Prostate gland (tissue), 2 donors: ENCODE measurements around the gene CDCA3. TPM values are rescaled to one million over a fixed set of nuclear protein-coding genes. Genes with fewer than 3 reads are reported as not detected.
"Not testable (repeated sequence)": the region's sequence is repeated elsewhere in the genome, so short reads cannot be mapped to it uniquely, and the experiment has no call there.

Source experiments
- DNase-seq: peaks from one replicate; pipeline ENCODE4 v3.0.0-alpha.2; 2019; ENCODE audit warnings: low spot score
- H3K27ac ChIP-seq, 2 donors: fragments of 200-600 bp; sonication (generic); 2 replicates each; pipeline ENCODE4 v1.5.1; 2017 to 2019
- H3K27me3 ChIP-seq: fragments of 200-600 bp; sonication (generic); replicated peaks from 2 replicates; pipeline ENCODE4 v1.5.1; 2019; ENCODE audit not compliant: insufficient read depth
- H3K36me3 ChIP-seq, 2 donors: fragments of 200-600 bp; sonication (generic); 1 replicate in 1 of 2; 2 replicates in 1 of 2; pipeline versions ENCODE4 v1.5.1 to v1.8.1; 2017 to 2019
- H3K4me1 ChIP-seq: fragments of 200-600 bp; sonication (generic); replicated peaks from 2 replicates; pipeline ENCODE4 v1.5.1; 2019
- H3K4me3 ChIP-seq, 2 donors: fragments of 200-600 bp; sonication (generic); 2 replicates each; pipeline ENCODE4 v1.5.1; 2017 to 2019
- H3K9me3 ChIP-seq: fragments of 200-600 bp; sonication (generic); 2 replicates; pipeline ENCODE4 v1.5.1; 2017
- POLR2A ChIP-seq: fragments of 450-650 bp; IDR thresholded peaks from one replicate; pipeline ENCODE4 v1.6.1; 2016; ENCODE audit warnings: antibody characterized with exemption, mild to moderate bottlenecking
- POLR2AphosphoS5 ChIP-seq: sonication (generic); formaldehyde crosslinking; IDR thresholded peaks from one replicate; pipeline ENCODE4 v1.6.1; 2017; ENCODE audit warnings: antibody characterized with exemption
- WGBS: methylation state at CpG from one replicate; pipeline ENCODE4 v1.1.5; 2018; 5-methylcytosine and 5-hydroxymethylcytosine counted together
- intact Hi-C: fragments of 100-400 bp; cut with DNase I; formaldehyde crosslinking; loops from one replicate; pipeline ENCODE4 v1.14.2; 2022
- total RNA-seq, 2 donors: library from RNA; depleted of rRNA; stranded (reverse); fragments of >200 nt; gene quantifications; one replicate each; pipeline ENCODE4 v1.1.0, GENCODE V29; 2016
- TF ChIP-seq, protein P1 (sequence below), 4 experiments: fragments of 200-600 bp in 2 of 4; fragments of 450-650 bp in 2 of 4; sonication (generic) in 2 of 4; IDR thresholded peaks; 1 replicate in 3 of 4; 2 replicates in 1 of 4; pipeline ENCODE4 v1.5.1; 2016 to 2019; ENCODE audit warnings: antibody characterized with exemption in 4 of 4, mild to moderate bottlenecking in 2 of 4, moderate library complexity in 2 of 4

CDCA3 gene
- total RNA-seq, 2 donors from 2014 or later: 1.7 to 16.2 TPM

DNA sequence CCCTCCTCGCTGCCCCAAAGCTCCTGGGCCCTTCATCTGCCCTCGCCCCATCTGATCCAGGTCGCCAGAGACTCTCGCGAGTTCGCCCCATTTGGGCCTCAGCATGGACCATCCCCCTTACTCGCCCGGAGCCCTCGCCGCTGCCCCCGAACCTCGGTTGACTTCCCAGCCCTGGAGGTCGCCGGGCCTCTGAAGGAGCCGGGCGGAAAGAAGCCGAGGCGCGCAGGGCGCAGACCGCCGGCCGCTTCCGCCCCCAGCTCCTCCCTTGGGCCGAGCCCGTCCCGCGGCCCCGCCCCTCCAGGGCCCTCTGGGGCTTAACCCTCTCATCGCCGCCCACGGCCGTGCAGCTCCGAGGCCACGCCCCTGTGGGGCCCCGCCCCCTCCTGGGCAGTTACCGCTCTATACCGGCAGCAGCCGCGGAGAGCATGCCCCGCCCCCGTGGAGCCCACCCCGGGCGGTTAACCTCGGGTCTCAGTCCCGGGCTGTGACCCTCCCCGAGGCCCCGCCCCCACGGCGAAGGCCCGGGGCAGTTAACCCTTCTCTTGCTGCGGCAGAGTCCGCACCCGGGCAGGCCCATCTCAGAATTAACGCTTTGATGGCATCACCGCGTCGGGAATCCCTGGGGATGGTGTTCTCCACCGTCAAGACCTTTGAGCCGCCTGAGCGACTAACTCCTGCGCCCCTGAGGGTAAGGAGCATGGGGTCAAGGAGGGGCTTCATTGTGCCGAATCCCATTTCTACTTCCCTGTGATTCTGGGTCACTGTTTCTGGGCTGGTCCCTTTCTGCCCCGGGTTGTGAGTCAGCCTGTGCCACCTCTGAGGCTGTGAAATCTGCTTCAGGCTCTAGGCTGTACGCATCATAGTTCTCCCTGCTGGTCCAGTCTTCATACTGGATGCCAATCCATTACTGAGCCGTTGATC lies 22.3 kb upstream of the CDCA3 start, which contains the start of gene SPSB2:
Gene SPSB2 (minus strand): TSS at position 210 of the 921 bp plus-strand sequence. CDS start 402 bp downstream, outside the sequence.
- under 1% methylated on average over 43 of the region's 66 CpGs for WGBS
- intact Hi-C loops: loop anchor here (1.0 to 10.0 kb wide), 3 partner anchors 18 to 91 kb away; no protein-coding TSS in a partner anchor
- Histone ChIP-seq H3K27ac (peak within 1 kb of the TSS; percentile 68 to 75), H3K36me3 (peaks cover 0 to 3% of the 10 kb centered on the region in 2 donors), H3K4me1 (peaks cover 13% of the 10 kb centered on the region), H3K27me3 (no peaks in the 10 kb centered on the region), H3K4me3 (peak within 1 kb of the TSS; percentile 49 to 71), H3K9me3 (no peaks in the 10 kb centered on the region)
- TF ChIP-seq, protein P1, sequence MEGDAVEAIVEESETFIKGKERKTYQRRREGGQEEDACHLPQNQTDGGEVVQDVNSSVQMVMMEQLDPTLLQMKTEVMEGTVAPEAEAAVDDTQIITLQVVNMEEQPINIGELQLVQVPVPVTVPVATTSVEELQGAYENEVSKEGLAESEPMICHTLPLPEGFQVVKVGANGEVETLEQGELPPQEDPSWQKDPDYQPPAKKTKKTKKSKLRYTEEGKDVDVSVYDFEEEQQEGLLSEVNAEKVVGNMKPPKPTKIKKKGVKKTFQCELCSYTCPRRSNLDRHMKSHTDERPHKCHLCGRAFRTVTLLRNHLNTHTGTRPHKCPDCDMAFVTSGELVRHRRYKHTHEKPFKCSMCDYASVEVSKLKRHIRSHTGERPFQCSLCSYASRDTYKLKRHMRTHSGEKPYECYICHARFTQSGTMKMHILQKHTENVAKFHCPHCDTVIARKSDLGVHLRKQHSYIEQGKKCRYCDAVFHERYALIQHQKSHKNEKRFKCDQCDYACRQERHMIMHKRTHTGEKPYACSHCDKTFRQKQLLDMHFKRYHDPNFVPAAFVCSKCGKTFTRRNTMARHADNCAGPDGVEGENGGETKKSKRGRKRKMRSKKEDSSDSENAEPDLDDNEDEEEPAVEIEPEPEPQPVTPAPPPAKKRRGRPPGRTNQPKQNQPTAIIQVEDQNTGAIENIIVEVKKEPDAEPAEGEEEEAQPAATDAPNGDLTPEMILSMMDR (IDR thresholded peaks at IDR 0.05): peak in 2 of 4 experiments; percentile 16 to 37
- TF ChIP-seq POLR2A: peak; percentile 69
- peak; percentile 81 for TF ChIP-seq POLR2AphosphoS5
- peak; percentile 93 for DNase-seq

DNA sequence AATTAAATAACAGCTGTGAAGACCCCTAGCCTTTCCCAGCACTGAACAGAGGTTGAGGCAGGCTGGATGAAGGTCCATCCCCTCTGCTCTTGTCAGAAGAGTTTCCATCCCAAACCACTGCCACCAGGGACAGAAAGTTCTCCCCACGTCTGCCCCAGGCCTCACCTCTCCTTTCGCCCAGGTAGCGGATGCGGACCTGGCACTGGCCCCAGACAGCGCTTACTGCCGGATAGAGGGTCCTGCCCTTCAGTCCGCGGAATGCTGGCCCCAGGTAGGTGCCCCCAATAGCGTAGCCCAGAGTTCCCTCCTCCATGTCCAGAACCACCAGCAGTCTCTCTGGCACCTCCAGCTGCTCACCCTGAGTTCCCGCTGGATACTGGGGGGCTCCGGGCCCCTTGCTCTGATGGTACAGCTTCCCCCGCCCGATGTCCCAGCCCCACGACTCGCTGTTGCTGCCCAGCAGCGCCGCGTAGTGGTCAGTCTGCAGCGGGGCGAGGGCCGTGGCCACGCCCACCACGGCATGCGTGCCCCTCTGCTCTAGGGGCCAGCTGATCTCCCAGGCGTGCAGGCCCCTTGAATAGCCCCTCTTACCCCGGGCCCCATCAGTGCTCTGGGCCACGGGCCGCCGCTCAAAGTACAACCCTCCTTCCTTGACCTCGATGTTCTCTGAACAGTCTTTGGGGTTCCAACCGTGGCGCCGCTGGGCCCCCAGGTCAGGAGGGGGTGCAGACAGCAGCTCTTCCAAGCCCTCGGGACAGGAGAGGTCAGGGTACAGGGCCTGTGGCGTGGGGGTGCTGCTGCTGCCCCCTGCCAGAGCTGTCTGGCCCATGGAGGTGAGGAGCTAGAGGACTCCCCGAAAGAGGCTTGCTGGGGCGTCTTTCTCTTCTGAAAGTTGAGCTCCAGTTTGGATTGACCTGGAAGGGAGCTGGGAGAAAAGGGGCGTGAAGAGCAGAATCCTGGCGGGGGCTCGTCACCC lies 21.3 kb upstream of the CDCA3 start:
- Histone ChIP-seq H3K36me3 (peaks cover 0 to 3% of the 10 kb centered on the region in 2 donors), H3K4me1 (peaks cover 16% of the 10 kb centered on the region), H3K9me3 (no peaks in the 10 kb centered on the region), H3K27ac (peak overlapping the region; percentile 68 to 75), H3K4me3 (peak overlapping the region; percentile 49 to 71), H3K27me3 (no peaks in the 10 kb centered on the region)
- WGBS: 1% methylated on average over 40 of the region's 40 CpGs
- TF ChIP-seq POLR2AphosphoS5 (no peak), POLR2A (no peak)
- TF ChIP-seq, protein P1 (IDR thresholded peaks at IDR 0.05): peak; percentile 78 to 94 (median 87)
- peak; percentile 70 for DNase-seq
- intact Hi-C loops: loop anchor here (1.0 to 10.0 kb wide), 3 partner anchors 19 to 92 kb away; no protein-coding TSS in a partner anchor

DNA sequence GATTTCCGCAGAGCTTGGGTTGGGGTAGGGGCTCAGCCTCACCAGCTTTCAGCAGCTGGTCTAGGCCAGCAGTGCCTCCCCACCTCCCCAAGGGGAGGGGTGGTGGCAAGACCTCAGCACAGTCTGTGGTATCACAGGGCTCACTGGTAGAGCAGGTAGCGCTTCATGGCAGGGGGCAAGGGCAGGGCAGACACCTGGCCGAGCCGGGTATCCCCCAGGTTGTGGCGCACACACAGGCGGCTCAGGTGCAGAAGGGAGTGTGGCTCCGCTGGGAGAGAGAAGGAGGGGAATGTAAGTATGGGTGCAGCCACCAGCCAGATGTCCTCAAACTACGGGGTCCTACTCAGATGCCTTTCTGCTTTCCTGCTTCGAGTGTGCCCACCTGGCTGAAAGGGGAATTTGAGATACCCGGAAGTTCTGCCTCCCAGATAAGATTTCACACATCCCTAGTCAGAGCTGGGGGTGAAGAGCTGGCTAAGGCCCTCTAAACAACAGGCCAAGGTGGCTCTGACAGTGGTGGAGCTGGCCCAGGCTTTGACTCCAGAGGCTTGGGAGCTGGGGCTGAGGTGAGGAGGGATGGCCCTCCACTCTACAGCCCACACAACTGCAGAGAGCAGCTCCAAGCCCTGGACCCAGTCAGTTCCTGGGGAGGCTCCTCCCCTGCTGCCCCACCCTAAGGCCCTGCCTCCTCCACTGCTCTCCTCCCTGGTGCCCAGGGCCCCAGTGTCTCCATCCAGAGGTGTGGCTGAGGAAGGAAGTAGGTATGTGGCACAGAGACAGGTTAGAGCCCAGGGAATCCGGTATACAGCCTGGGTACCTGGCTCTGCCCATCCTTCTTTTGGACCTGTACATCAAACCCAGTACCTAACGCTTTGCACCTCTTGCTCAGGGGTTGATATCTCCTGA lies 20.2 kb upstream of the CDCA3 start:
- WGBS: 70% methylated on average over 12 of the region's 12 CpGs
- DNase-seq: no peak
- H3K27me3 ChIP-seq: no peaks in the 10 kb centered on the region
- H3K36me3 ChIP-seq: peaks cover 0 to 3% of the 10 kb centered on the region in 2 donors
- intact Hi-C loops: loop anchor here (10.0 kb wide), 2 partner anchors 63 to 93 kb away; no protein-coding TSS in a partner anchor
- TF ChIP-seq, protein P1 (IDR thresholded peaks at IDR 0.05): no peak
- TF ChIP-seq POLR2AphosphoS5: no peak
- TF ChIP-seq POLR2A: no peak
- no peak overlapping the region for H3K4me3 ChIP-seq
- peak overlapping the region; percentile 68 to 75 for H3K27ac ChIP-seq
- peaks cover 16% of the 10 kb centered on the region for H3K4me1 ChIP-seq
- no peaks in the 10 kb centered on the region for H3K9me3 ChIP-seq

DNA sequence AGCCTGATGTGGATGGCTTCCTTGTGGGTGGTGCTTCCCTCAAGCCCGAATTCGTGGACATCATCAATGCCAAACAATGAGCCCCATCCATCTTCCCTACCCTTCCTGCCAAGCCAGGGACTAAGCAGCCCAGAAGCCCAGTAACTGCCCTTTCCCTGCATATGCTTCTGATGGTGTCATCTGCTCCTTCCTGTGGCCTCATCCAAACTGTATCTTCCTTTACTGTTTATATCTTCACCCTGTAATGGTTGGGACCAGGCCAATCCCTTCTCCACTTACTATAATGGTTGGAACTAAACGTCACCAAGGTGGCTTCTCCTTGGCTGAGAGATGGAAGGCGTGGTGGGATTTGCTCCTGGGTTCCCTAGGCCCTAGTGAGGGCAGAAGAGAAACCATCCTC lies 19.2 kb upstream of the CDCA3 start:
- H3K36me3 ChIP-seq, H3K4me3 ChIP-seq, H3K9me3 ChIP-seq, DNase-seq, H3K27me3 ChIP-seq, H3K27ac ChIP-seq: not testable (repeated sequence)
- H3K4me1 ChIP-seq: peaks cover 16% of the 10 kb centered on the region
- intact Hi-C loops: loop anchor here (10.0 kb wide), 2 partner anchors 64 to 94 kb away; no protein-coding TSS in a partner anchor
- WGBS: 66% methylated on average over 4 of the region's 4 CpGs
